ENCODE results near the gene RREB1. TPM values are rescaled to one million over a fixed set of nuclear protein-coding genes. Genes with fewer than 3 reads are reported as not detected.

RREB1 gene
- total and polyA plus RNA-seq, 7 donors: 6.0 to 31.9 (median 20.7) TPM

- no peak for DNase-seq
- intact Hi-C loops (cut with DNase I): no loop called here
Measured at GRCh38 chr6:7073821-7074525, 33.8 kb upstream of the RREB1 start.

GRCh38 chr6:7074870-7075269 lies 32.9 kb upstream of the RREB1 start:
- H3K9me3 ChIP-seq: no peaks in the 10 kb centered on the region
- H3K4me3 ChIP-seq: no peak overlapping the region
- TF ChIP-seq POLR2AphosphoS5 (IDR thresholded peaks at IDR 0.05) (no peak), CTCF (IDR thresholded peaks at IDR 0.05) (no peak), EP300 (IDR thresholded peaks at IDR 0.05) (no peak), POLR2A (IDR thresholded peaks at IDR 0.05) (no peak)
- H3K27me3 ChIP-seq: no peaks in the 10 kb centered on the region
- no peaks in the 10 kb centered on the region for H3K4me1 ChIP-seq
- DNase-seq: no peak
- H3K36me3 ChIP-seq: no peaks in the 10 kb centered on the region
- no peak overlapping the region for H3K27ac ChIP-seq
- 97% methylated on average over 3 of the region's 3 CpGs for WGBS, 2 donors
- intact Hi-C loops (cut with DNase I): no loop called here

More at GRCh38 chr6:7073821-7074525, 33.8 kb upstream of the RREB1 start:
- H3K27ac ChIP-seq: no peak overlapping the region
- TF ChIP-seq EP300 (IDR thresholded peaks at IDR 0.05): no peak
- no peak for TF ChIP-seq CTCF (IDR thresholded peaks at IDR 0.05)
- no peak for TF ChIP-seq POLR2A (IDR thresholded peaks at IDR 0.05)
- TF ChIP-seq POLR2AphosphoS5 (IDR thresholded peaks at IDR 0.05): no peak
- WGBS, 2 donors: 52 to 79% methylated on average over 9 of the region's 9 CpGs
- no peaks in the 10 kb centered on the region for H3K36me3 ChIP-seq
- H3K9me3 ChIP-seq: no peaks in the 10 kb centered on the region
- H3K4me3 ChIP-seq: no peak overlapping the region
- no peaks in the 10 kb centered on the region for H3K27me3 ChIP-seq
- H3K4me1 ChIP-seq: no peaks in the 10 kb centered on the region

- no peak for DNase-seq
- H3K27ac ChIP-seq: no peak overlapping the region
- intact Hi-C loops (cut with DNase I): no loop called here
- H3K4me3 ChIP-seq: no peak overlapping the region
- H3K27me3 ChIP-seq: no peaks in the 10 kb centered on the region
- 96% methylated on average over 7 of the region's 7 CpGs for WGBS, 2 donors
- no peaks in the 10 kb centered on the region for H3K36me3 ChIP-seq
- H3K9me3 ChIP-seq: no peaks in the 10 kb centered on the region
- TF ChIP-seq EP300 (IDR thresholded peaks at IDR 0.05) (no peak), CTCF (IDR thresholded peaks at IDR 0.05) (no peak), POLR2AphosphoS5 (IDR thresholded peaks at IDR 0.05) (no peak), POLR2A (IDR thresholded peaks at IDR 0.05) (no peak)
- H3K4me1 ChIP-seq: no peaks in the 10 kb centered on the region
Measured at GRCh38 chr6:7075341-7076000, 32.3 kb upstream of the RREB1 start.

GRCh38 chr6:7077856-7078255 lies 29.9 kb upstream of the RREB1 start:
- TF ChIP-seq POLR2A (IDR thresholded peaks at IDR 0.05) (no peak), POLR2AphosphoS5 (IDR thresholded peaks at IDR 0.05) (no peak), CTCF (IDR thresholded peaks at IDR 0.05) (no peak), EP300 (IDR thresholded peaks at IDR 0.05) (no peak)
- intact Hi-C loops (cut with DNase I): no loop called here
- H3K4me3 ChIP-seq: no peak overlapping the region
- H3K27ac ChIP-seq: no peak overlapping the region
- no peak for DNase-seq
- H3K9me3 ChIP-seq: no peaks in the 10 kb centered on the region
- WGBS, 2 donors: 42 to 75% methylated on average over 2 of the region's 2 CpGs
- no peaks in the 10 kb centered on the region for H3K27me3 ChIP-seq
- H3K4me1 ChIP-seq: no peaks in the 10 kb centered on the region
- no peaks in the 10 kb centered on the region for H3K36me3 ChIP-seq

Measured in sigmoid colon (tissue), 7 donors.